ENCODE results near the gene SLC35D2.

DNA sequence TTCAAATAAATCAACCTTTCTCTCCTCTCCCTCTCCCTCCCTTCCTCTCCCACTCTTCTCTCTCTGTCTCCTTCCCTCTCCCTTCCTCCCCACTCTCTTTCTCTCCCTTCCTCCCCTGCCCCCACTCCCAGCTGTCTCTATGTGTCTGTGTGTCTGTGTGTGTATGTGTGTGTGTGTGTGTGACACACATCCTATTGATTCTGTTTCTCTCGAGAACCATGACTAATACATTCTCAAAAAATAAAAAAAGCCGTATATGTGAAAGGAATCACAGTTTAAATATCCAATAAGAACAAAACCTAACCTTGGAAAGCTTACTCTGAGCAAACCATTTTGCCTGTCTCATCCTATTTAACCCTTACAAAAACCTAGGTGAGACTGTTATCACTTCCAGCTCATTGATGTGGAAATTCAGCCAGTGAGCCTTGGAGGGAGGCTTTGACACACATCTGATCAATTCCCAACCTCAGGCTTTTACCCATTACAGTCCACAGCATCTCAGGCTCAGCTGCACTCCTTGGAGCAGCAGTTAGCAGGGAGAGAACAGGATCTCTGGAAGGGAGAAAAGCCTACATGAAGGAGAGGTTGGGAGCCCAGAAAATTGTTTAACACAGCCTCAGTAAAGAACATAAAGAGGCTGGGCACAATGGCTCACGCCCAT lies 89.9 kb downstream of the SLC35D2 start:
- TF ChIP-seq POLR2AphosphoS5 (IDR thresholded peaks at IDR 0.05; ENCODE audit: low read depth, low read length), result no peak
- TF ChIP-seq, protein P1, sequence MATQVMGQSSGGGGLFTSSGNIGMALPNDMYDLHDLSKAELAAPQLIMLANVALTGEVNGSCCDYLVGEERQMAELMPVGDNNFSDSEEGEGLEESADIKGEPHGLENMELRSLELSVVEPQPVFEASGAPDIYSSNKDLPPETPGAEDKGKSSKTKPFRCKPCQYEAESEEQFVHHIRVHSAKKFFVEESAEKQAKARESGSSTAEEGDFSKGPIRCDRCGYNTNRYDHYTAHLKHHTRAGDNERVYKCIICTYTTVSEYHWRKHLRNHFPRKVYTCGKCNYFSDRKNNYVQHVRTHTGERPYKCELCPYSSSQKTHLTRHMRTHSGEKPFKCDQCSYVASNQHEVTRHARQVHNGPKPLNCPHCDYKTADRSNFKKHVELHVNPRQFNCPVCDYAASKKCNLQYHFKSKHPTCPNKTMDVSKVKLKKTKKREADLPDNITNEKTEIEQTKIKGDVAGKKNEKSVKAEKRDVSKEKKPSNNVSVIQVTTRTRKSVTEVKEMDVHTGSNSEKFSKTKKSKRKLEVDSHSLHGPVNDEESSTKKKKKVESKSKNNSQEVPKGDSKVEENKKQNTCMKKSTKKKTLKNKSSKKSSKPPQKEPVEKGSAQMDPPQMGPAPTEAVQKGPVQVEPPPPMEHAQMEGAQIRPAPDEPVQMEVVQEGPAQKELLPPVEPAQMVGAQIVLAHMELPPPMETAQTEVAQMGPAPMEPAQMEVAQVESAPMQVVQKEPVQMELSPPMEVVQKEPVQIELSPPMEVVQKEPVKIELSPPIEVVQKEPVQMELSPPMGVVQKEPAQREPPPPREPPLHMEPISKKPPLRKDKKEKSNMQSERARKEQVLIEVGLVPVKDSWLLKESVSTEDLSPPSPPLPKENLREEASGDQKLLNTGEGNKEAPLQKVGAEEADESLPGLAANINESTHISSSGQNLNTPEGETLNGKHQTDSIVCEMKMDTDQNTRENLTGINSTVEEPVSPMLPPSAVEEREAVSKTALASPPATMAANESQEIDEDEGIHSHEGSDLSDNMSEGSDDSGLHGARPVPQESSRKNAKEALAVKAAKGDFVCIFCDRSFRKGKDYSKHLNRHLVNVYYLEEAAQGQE (IDR thresholded peaks at IDR 0.05; ENCODE audit: insufficient read depth in 1 of 2, low read depth in 2 of 2, low read length in 2 of 2), result no peak

Data from PFSK-1 (cell line).